Endothelial cell of umbilical vein (primary cell): Measurements from ENCODE around the gene PANK3. TPM values are rescaled to one million over a fixed set of nuclear protein-coding genes. Genes with fewer than 3 reads are reported as not detected.

Experiments used
- BruUV-seq: library from RNA; stranded (reverse); fragments of 400-500 nt; replicated peaks from 2 replicates; lab custom pipeline; 2021; lab: Mats Ljungman, UMichigan
- CTCF ChIA-PET: fragments of 300-600, 350-600 bp; sonication (Branson Sonifier 250); formaldehyde crosslinking; loops from one replicate; lab custom pipeline; 2021; ENCODE audit warnings: antibody characterized with exemption, inconsistent platforms; lab: Charles Lee
- POLR2A ChIA-PET: fragments of 300-600, 350-600 bp; sonication (Branson Sonifier 250); formaldehyde crosslinking; loops from one replicate; lab custom pipeline; 2021; ENCODE audit warnings: antibody characterized with exemption, inconsistent platforms; lab: Charles Lee
- DNase-seq: peaks from one replicate; pipeline ENCODE4 v3.0.0-alpha.2; 2011; ENCODE audit warnings: low read depth, low spot score
- FAIRE-seq: peaks from 2 replicates; lab custom pipeline; 2011; peaks lifted over from hg19 to GRCh38; lab: Jason Lieb, UNC
- H2AFZ ChIP-seq: 2 replicates; pipeline ENCODE4 v1.6.0; 2012; ENCODE audit warnings: low read depth, low read length, control low read depth, inconsistent platforms
- H3K27ac ChIP-seq: 2 replicates; pipeline ENCODE4 v1.5.1; 2011; ENCODE audit warnings: low read depth, mild to moderate bottlenecking, control low read depth, low read length, moderate library complexity; ENCODE audit not compliant: insufficient read depth
- H3K27me3 ChIP-seq, 2 experiments: 2 replicates each; pipeline versions ENCODE4 v1.6.0 to v1.6.1; 2011; ENCODE audit warnings: low read length in 2 of 2, mixed read lengths in 1 of 2; ENCODE audit not compliant: control insufficient read depth in 2 of 2, insufficient read depth in 2 of 2
- H3K36me3 ChIP-seq, 2 experiments: 2 replicates in 1 of 2; 3 replicates in 1 of 2; pipeline ENCODE4 v1.5.1; 2011; ENCODE audit warnings: low read length in 2 of 2, mild to moderate bottlenecking in 1 of 2, moderate library complexity in 1 of 2; ENCODE audit not compliant: control insufficient read depth in 2 of 2, insufficient read depth in 2 of 2; ENCODE audit errors: extremely low read depth in 1 of 2
- H3K4me1 ChIP-seq: 3 replicates; pipeline ENCODE4 v1.5.1; 2011; ENCODE audit warnings: mild to moderate bottlenecking, low read length; ENCODE audit not compliant: control insufficient read depth, insufficient read depth; ENCODE audit errors: extremely low read depth
- H3K4me2 ChIP-seq: 2 replicates; pipeline ENCODE4 v1.6.1; 2011; ENCODE audit warnings: low read length, control low read depth, mixed read lengths; ENCODE audit not compliant: insufficient read depth
- H3K4me3 ChIP-seq, 3 experiments: fragments of 200-600 bp in 1 of 3; sonication (generic), shearing (Covaris generic) in 1 of 3; replicated peaks in 1 of 3; 2 replicates each; pipeline ENCODE4 v1.5.1; 2011 to 2016; ENCODE audit warnings: control low read depth in 3 of 3, low read length in 3 of 3, mild to moderate bottlenecking in 2 of 3, inconsistent platforms in 1 of 3, low read depth in 1 of 3, moderate library complexity in 1 of 3; ENCODE audit not compliant: insufficient read depth in 1 of 3
- H3K79me2 ChIP-seq: 2 replicates; pipeline ENCODE4 v1.6.0; 2012; ENCODE audit warnings: low read length, inconsistent platforms; ENCODE audit not compliant: control insufficient read depth, insufficient read depth
- H3K9ac ChIP-seq: replicated peaks from 2 replicates; pipeline ENCODE3; 2011; ENCODE audit warnings: low read length, control low read depth; ENCODE audit not compliant: insufficient read depth; ENCODE audit errors: extremely low read depth
- H3K9me1 ChIP-seq: replicated peaks from 3 replicates; pipeline ENCODE4 v1.6.0; 2011; ENCODE audit warnings: mild to moderate bottlenecking, low read length; ENCODE audit not compliant: control insufficient read depth, insufficient read depth; ENCODE audit errors: extremely low read depth
- H3K9me3 ChIP-seq: replicated peaks from 2 replicates; pipeline ENCODE4 v1.5.1; 2012; ENCODE audit warnings: low read length, inconsistent platforms; ENCODE audit not compliant: control insufficient read depth, insufficient read depth
- H4K20me1 ChIP-seq: replicated peaks from 2 replicates; pipeline ENCODE3; 2011; ENCODE audit warnings: mild to moderate bottlenecking, low read length; ENCODE audit not compliant: control insufficient read depth, insufficient read depth; ENCODE audit errors: extremely low read depth
- EZH2 ChIP-seq: IDR thresholded peaks from 2 replicates; pipeline ENCODE4 v1.6.1; 2012; ENCODE audit warnings: borderline replicate concordance, low read depth, mild to moderate bottlenecking, moderate library complexity, low read length, inconsistent platforms; ENCODE audit not compliant: severe bottlenecking
- FOS ChIP-seq: IDR thresholded peaks from 2 replicates; pipeline ENCODE4 v1.6.1; 2011; ENCODE audit warnings: mild to moderate bottlenecking, low read length, moderate library complexity, borderline replicate concordance; ENCODE audit not compliant: insufficient read depth
- GATA2 ChIP-seq: IDR thresholded peaks from 2 replicates; pipeline ENCODE4 v1.7.0; 2011; ENCODE audit warnings: low read depth, mild to moderate bottlenecking, moderate library complexity, mixed read lengths, low read length; ENCODE audit not compliant: insufficient read length, insufficient read depth
- JUN ChIP-seq: IDR thresholded peaks from 2 replicates; pipeline ENCODE4 v1.6.1; 2011; ENCODE audit warnings: borderline replicate concordance, low read depth; ENCODE audit not compliant: insufficient read length, insufficient read depth
- MYC ChIP-seq: IDR thresholded peaks from one replicate; pipeline ENCODE4 v1.6.1; 2011; ENCODE audit warnings: mild to moderate bottlenecking, low read depth, low read length
- POLR2A ChIP-seq: IDR thresholded peaks from 2 replicates; pipeline ENCODE4 v1.6.1; 2012; ENCODE audit warnings: low read depth, mild to moderate bottlenecking, control low read depth, low read length
- POLR2AphosphoS5 ChIP-seq: IDR thresholded peaks from 2 replicates; pipeline ENCODE4 v1.6.1; 2012; ENCODE audit warnings: low read depth, mild to moderate bottlenecking, control low read depth, low read length, moderate library complexity; ENCODE audit not compliant: insufficient read depth
- dilution Hi-C: fragments of 300-500 bp; cut with MboI; formaldehyde crosslinking; loops from one replicate; pipeline ENCODE4 v1.15.0; 2019; ENCODE audit warnings: low sequenced_read_pairs; ENCODE audit not compliant: extremely low pct_ligation_motif_present
- intact Hi-C: fragments of 100-400 bp; cut with micrococcal nuclease; formaldehyde crosslinking; loops from one replicate; pipeline ENCODE4 v1.10.0; 2022
- polyA plus RNA-seq, 4 experiments: library from polyadenylated mRNA; depleted of rRNA in 3 of 4; stranded (reverse) in 3 of 4; unstranded in 1 of 4; fragments of >200 nt; gene quantifications; 2 replicates each; pipeline versions ENCODE4 v1.2.1 to v1.2.3, GENCODE V29; 2011 to 2012; ENCODE audit warnings: missing spikeins in 1 of 4
- total RNA-seq: library from RNA; stranded (reverse); gene quantifications from 2 replicates; pipeline ENCODE4 v1.2.3, GENCODE V29; 2021
- TF ChIP-seq, protein P1 (sequence below): IDR thresholded peaks from 2 replicates; pipeline ENCODE4 v1.6.1; 2011; ENCODE audit not compliant: insufficient read depth, insufficient read length
- TF ChIP-seq, protein P2 (sequence below), 2 donors: IDR thresholded peaks; 1 replicate in 1 of 2; 2 replicates in 1 of 2; pipeline ENCODE4 v1.5.1; 2011; ENCODE audit warnings: low read length in 2 of 2, mild to moderate bottlenecking in 2 of 2, moderate library complexity in 2 of 2, control low read depth in 1 of 2, inconsistent platforms in 1 of 2, low read depth in 1 of 2; ENCODE audit not compliant: insufficient read depth in 1 of 2; ENCODE audit errors: extremely low read depth in 1 of 2

PANK3 gene
- total and polyA plus RNA-seq, 2 donors (not counting 3 experiments of a cell fraction or from before 2014, with no cell fraction given), result 8.1 to 78.8 TPM

DNA sequence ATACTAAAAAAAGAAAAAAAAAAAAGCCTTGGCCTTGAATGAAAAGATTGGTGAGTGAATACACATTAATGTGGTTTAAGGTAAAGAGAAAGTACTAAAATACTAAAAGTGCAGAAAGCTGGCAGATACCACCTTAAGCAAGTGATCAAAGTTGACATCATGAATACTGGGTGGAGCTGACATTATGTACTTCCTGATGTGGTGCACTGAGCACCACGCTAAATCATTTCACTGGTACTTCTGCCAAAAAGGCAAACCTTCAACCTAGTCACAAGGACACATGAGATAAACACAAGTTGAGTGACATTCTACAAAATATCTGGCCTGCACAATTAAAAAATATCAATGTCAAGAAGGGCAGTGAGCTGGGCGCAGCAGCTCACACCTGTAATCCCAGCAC is 33.8 kb upstream of the PANK3 start:
- no peak overlapping the region for H2AFZ ChIP-seq
- no peak overlapping the region for H3K4me2 ChIP-seq
- H3K4me1 ChIP-seq, result no peaks in the 10 kb centered on the region
- CTCF ChIA-PET, result interaction anchor here (0.8 kb wide), 1 partner anchor 375 kb away, joined by 3 read pairs; no protein-coding TSS in a partner anchor
- intact Hi-C loops, result no loop called here
- BruUV-seq, result no TSS peak
- H3K27me3 ChIP-seq, result no peaks in the 10 kb centered on the region
- H3K9me3 ChIP-seq, result no peaks in the 10 kb centered on the region
- no peaks in the 10 kb centered on the region for H3K79me2 ChIP-seq
- dilution Hi-C loops, result no loop called here
- TF ChIP-seq EZH2 (no peak), FOS (no peak), POLR2AphosphoS5 (no peak), JUN (no peak), GATA2 (no peak), POLR2A (no peak), MYC (no peak)
- TF ChIP-seq, protein P1, sequence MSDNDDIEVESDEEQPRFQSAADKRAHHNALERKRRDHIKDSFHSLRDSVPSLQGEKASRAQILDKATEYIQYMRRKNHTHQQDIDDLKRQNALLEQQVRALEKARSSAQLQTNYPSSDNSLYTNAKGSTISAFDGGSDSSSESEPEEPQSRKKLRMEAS, result no peak
- TF ChIP-seq, protein P2, sequence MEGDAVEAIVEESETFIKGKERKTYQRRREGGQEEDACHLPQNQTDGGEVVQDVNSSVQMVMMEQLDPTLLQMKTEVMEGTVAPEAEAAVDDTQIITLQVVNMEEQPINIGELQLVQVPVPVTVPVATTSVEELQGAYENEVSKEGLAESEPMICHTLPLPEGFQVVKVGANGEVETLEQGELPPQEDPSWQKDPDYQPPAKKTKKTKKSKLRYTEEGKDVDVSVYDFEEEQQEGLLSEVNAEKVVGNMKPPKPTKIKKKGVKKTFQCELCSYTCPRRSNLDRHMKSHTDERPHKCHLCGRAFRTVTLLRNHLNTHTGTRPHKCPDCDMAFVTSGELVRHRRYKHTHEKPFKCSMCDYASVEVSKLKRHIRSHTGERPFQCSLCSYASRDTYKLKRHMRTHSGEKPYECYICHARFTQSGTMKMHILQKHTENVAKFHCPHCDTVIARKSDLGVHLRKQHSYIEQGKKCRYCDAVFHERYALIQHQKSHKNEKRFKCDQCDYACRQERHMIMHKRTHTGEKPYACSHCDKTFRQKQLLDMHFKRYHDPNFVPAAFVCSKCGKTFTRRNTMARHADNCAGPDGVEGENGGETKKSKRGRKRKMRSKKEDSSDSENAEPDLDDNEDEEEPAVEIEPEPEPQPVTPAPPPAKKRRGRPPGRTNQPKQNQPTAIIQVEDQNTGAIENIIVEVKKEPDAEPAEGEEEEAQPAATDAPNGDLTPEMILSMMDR (IDR thresholded peaks at IDR 0.05; ENCODE audit: extremely low read depth in 1 of 2, insufficient read depth in 1 of 2, low read depth in 1 of 2, low read length in 2 of 2), result no peak
- no peak for DNase-seq
- no peaks in the 10 kb centered on the region for H3K36me3 ChIP-seq
- no peak for FAIRE-seq
- H3K9ac ChIP-seq, result no peak overlapping the region
- no peaks in the 10 kb centered on the region for H4K20me1 ChIP-seq
- H3K9me1 ChIP-seq, result no peaks in the 10 kb centered on the region
- no peak overlapping the region for H3K4me3 ChIP-seq
- POLR2A ChIA-PET, result no interaction called here
- H3K27ac ChIP-seq, result no peak overlapping the region
